HTR-8/SVneo (cell line): Measurements from ENCODE around the gene CALD1.
"Not testable (repeated sequence)": the region's sequence is repeated elsewhere in the genome, so short reads cannot be mapped to it uniquely, and the experiment has no call there.

Source experiments
- DNase-seq: peaks from one replicate; pipeline ENCODE4 v3.0.0; 2011; ENCODE audit warnings: low spot score, mixed read lengths; ENCODE audit not compliant: insufficient read length
- FAIRE-seq: peaks from 2 replicates; lab custom pipeline; 2011; peaks lifted over from hg19 to GRCh38; lab: Jason Lieb, UNC

The CALD1 gene

GRCh38 chr7:134941185-134941900 lies 161.9 kb downstream of the CALD1 start:
- DNase-seq (peak; percentile 73), FAIRE-seq (no peak)

GRCh38 chr7:134941952-134942351 lies 162.5 kb downstream of the CALD1 start:
- FAIRE-seq, result no peak

GRCh38 chr7:134942690-134943466 lies 163.4 kb downstream of the CALD1 start:
- FAIRE-seq, result no peak

More at GRCh38 chr7:134941952-134942351, 162.5 kb downstream of the CALD1 start:
- no peak for DNase-seq

GRCh38 chr7:134943785-134944400 lies 164.5 kb downstream of the CALD1 start:
- DNase-seq, result peak; percentile 18
- FAIRE-seq, result no peak

More at GRCh38 chr7:134942690-134943466, 163.4 kb downstream of the CALD1 start:
- no peak for DNase-seq

- FAIRE-seq, result no peak
- DNase-seq, result no peak
Observed at GRCh38 chr7:134945691-134946090, 166.3 kb downstream of the CALD1 start.

- DNase-seq, result no peak
- FAIRE-seq, result no peak
Observed at GRCh38 chr7:134946260-134946659, 166.8 kb downstream of the CALD1 start.

- DNase-seq, result no peak
- no peak for FAIRE-seq
Observed at GRCh38 chr7:134947329-134947728, 167.9 kb downstream of the CALD1 start.

GRCh38 chr7:134947831-134948230 lies 168.4 kb downstream of the CALD1 start:
- FAIRE-seq, result no peak

GRCh38 chr7:134948246-134948645 lies 168.8 kb downstream of the CALD1 start:
- DNase-seq (no peak), FAIRE-seq (no peak)

More at GRCh38 chr7:134947831-134948230, 168.4 kb downstream of the CALD1 start:
- no peak for DNase-seq

GRCh38 chr7:134948736-134949135 lies 169.3 kb downstream of the CALD1 start:
- FAIRE-seq (no peak), DNase-seq (no peak)

- FAIRE-seq (no peak), DNase-seq (no peak)
Observed at GRCh38 chr7:134949171-134949570, 169.7 kb downstream of the CALD1 start.

- FAIRE-seq (no peak), DNase-seq (peak; percentile 8)
Observed at GRCh38 chr7:134954197-134955082, 175.0 kb downstream of the CALD1 start.

GRCh38 chr7:134957005-134957404 lies 177.6 kb downstream of the CALD1 start:
- no peak for FAIRE-seq
- no peak for DNase-seq

- DNase-seq, result no peak
- FAIRE-seq, result no peak
Observed at GRCh38 chr7:134959810-134960209, 180.4 kb downstream of the CALD1 start.

GRCh38 chr7:134962270-134962780 lies 182.9 kb downstream of the CALD1 start:
- no peak for FAIRE-seq

GRCh38 chr7:134963036-134963435 lies 183.6 kb downstream of the CALD1 start:
- DNase-seq, result no peak
- FAIRE-seq, result no peak

More at GRCh38 chr7:134962270-134962780, 182.9 kb downstream of the CALD1 start:
- no peak for DNase-seq

GRCh38 chr7:134966691-134967090 lies 187.3 kb downstream of the CALD1 start:
- FAIRE-seq (no peak), DNase-seq (no peak)

- DNase-seq, result no peak
- no peak for FAIRE-seq
Observed at GRCh38 chr7:134968110-134968509, 188.7 kb downstream of the CALD1 start.

GRCh38 chr7:134981645-134982044 lies 202.2 kb downstream of the CALD1 start:
- not testable (repeated sequence) for FAIRE-seq, DNase-seq
